Smooth muscle cell of bladder (primary cell): ENCODE data around the gene VPS39. TPM values are rescaled to one million over a fixed set of nuclear protein-coding genes. Genes with fewer than 3 reads are reported as not detected.

Source experiments
- total RNA-seq: library from RNA; depleted of rRNA; stranded (reverse); fragments of >200 nt; gene quantifications from 2 replicates; pipeline ENCODE4 v1.2.3, GENCODE V29; 2014

The VPS39 gene
- total RNA-seq: 38.5 and 51.4 TPM in 2 replicates

GRCh38 chr15:42207674-42208579 lies at the start of gene VPS39:
VPS39 (minus strand) TSS chr15:42208304; CDS start chr15:42208153, 151 bp downstream.

GRCh38 chr15:42156243-42156922 lies 51.7 kb downstream of the VPS39 start, which contains the start of gene PLA2G4F:
PLA2G4F (minus strand) TSS chr15:42156636; CDS start chr15:42156549, 87 bp downstream.

Other genes with a start within 250 kb of the VPS39 start
- gene EHD4, start 235.7 kb downstream of the VPS39 start, total RNA-seq: 6.3 and 8.6 TPM in 2 replicates
- not detected in 2 replicates for gene PLA2G4E, start 187.3 kb downstream of the VPS39 start, total RNA-seq
- gene PLA2G4D, start 113.7 kb downstream of the VPS39 start, total RNA-seq: not detected in 2 replicates
- gene PLA2G4F, start 51.7 kb downstream of the VPS39 start, total RNA-seq: not detected in 2 replicates
- 12.9 and 16.6 TPM in 2 replicates for gene GANC, start 64.9 kb upstream of the VPS39 start, total RNA-seq
- 41.0 and 44.0 TPM in 2 replicates for gene TMEM87A, start 65.1 kb upstream of the VPS39 start, total RNA-seq
- 1.6 and 1.7 TPM in 2 replicates for gene CAPN3, start 151.2 kb upstream of the VPS39 start, total RNA-seq